GM19452 (cell line): ENCODE results near the gene CD82.

ENCODE experiments used
- ATAC-seq: cut with Tn5 transposase; IDR thresholded peaks from one replicate; pipeline ENCODE4 v1.9.1; 2021; ENCODE audit not compliant: unreplicated experiment

Gene CD82

GRCh38 chr11:44574610-44575287 lies 9.3 kb downstream of the CD82 start:
- peak; percentile 58 for ATAC-seq

- peak; percentile 5 for ATAC-seq
Observed at GRCh38 chr11:44575288-44575672, 9.8 kb downstream of the CD82 start.

- ATAC-seq, result no peak
Observed at GRCh38 chr11:44575962-44576361, 10.5 kb downstream of the CD82 start.

- no peak for ATAC-seq
Observed at GRCh38 chr11:44576656-44577055, 11.2 kb downstream of the CD82 start.

GRCh38 chr11:44577231-44577830 lies 11.9 kb downstream of the CD82 start:
- no peak for ATAC-seq

- no peak for ATAC-seq
Observed at GRCh38 chr11:44578279-44578678, 12.8 kb downstream of the CD82 start.

GRCh38 chr11:44579302-44579761 lies 13.9 kb downstream of the CD82 start:
- no peak for ATAC-seq

GRCh38 chr11:44580701-44581100 lies 15.2 kb downstream of the CD82 start:
- ATAC-seq, result no peak

GRCh38 chr11:44581246-44581645 lies 15.8 kb downstream of the CD82 start:
- no peak for ATAC-seq

- no peak for ATAC-seq
Observed at GRCh38 chr11:44582641-44583352, 17.3 kb downstream of the CD82 start.

- ATAC-seq, result no peak
Observed at GRCh38 chr11:44583353-44583669, 17.8 kb downstream of the CD82 start.

GRCh38 chr11:44585421-44585820 lies 20.0 kb downstream of the CD82 start:
- no peak for ATAC-seq

- no peak for ATAC-seq
Observed at GRCh38 chr11:44589301-44589700, 23.8 kb downstream of the CD82 start.

- ATAC-seq, result no peak
Observed at GRCh38 chr11:44590769-44591168, 25.3 kb downstream of the CD82 start.

- ATAC-seq, result no peak
Observed at GRCh38 chr11:44591557-44591956, 26.1 kb downstream of the CD82 start.

- no peak for ATAC-seq
Observed at GRCh38 chr11:44592125-44592940, 26.9 kb downstream of the CD82 start.

- ATAC-seq, result no peak
Observed at GRCh38 chr11:44593251-44593650, 27.8 kb downstream of the CD82 start.

- ATAC-seq, result no peak
Observed at GRCh38 chr11:44595006-44595405, 29.5 kb downstream of the CD82 start.

- ATAC-seq, result no peak
Observed at GRCh38 chr11:44595964-44596381, 30.5 kb downstream of the CD82 start.

- ATAC-seq, result no peak
Observed at GRCh38 chr11:44596525-44597276, 31.2 kb downstream of the CD82 start.
